Activated CD8-positive, alpha-beta memory T cell treated with anti-CD3 and anti-CD28 coated beads, Interleukin-2, amount 50 U/mL, for 4 hours (primary cell): ENCODE results near the gene KNTC1.
A peak's percentile ranks its signal among the peaks of the same experiment; 100 is the strongest.
"Not testable (repeated sequence)": the region's sequence is repeated elsewhere in the genome, so short reads cannot be mapped to it uniquely, and the experiment has no call there.

Experiments
- DNase-seq: peaks from one replicate; pipeline ENCODE4 v3.0.0-alpha.2; 2020

The KNTC1 gene

GRCh38 chr12:122569288-122569687, 42.2 kb downstream of the KNTC1 start:
- no peak for DNase-seq

- not testable (repeated sequence) for DNase-seq
Observed at GRCh38 chr12:122570006-122570405, 43.0 kb downstream of the KNTC1 start.

GRCh38 chr12:122571821-122572220, 44.8 kb downstream of the KNTC1 start:
- no peak for DNase-seq

GRCh38 chr12:122583294-122583693, 56.2 kb downstream of the KNTC1 start:
- not testable (repeated sequence) for DNase-seq

GRCh38 chr12:122584177-122584863, 57.3 kb downstream of the KNTC1 start:
- no peak for DNase-seq

GRCh38 chr12:122590990-122591389, 63.9 kb downstream of the KNTC1 start:
- DNase-seq = no peak

- not testable (repeated sequence) for DNase-seq
Observed at GRCh38 chr12:122591966-122592365, 64.9 kb downstream of the KNTC1 start.

GRCh38 chr12:122592543-122592942, 65.5 kb downstream of the KNTC1 start:
- not testable (repeated sequence) for DNase-seq

- no peak for DNase-seq
Observed at GRCh38 chr12:122593910-122594309, 66.9 kb downstream of the KNTC1 start.

- DNase-seq = no peak
Observed at GRCh38 chr12:122596838-122597237, 69.8 kb downstream of the KNTC1 start.

- no peak for DNase-seq
Observed at GRCh38 chr12:122602456-122602855, 75.4 kb downstream of the KNTC1 start.

- no peak for DNase-seq
Observed at GRCh38 chr12:122604993-122605392, 77.9 kb downstream of the KNTC1 start.

- no peak for DNase-seq
Observed at GRCh38 chr12:122609732-122610131, 82.7 kb downstream of the KNTC1 start.

- no peak for DNase-seq
Observed at GRCh38 chr12:122610207-122610606, 83.2 kb downstream of the KNTC1 start.

- DNase-seq = no peak
Observed at GRCh38 chr12:122610911-122611310, 83.9 kb downstream of the KNTC1 start.

- no peak for DNase-seq
Observed at GRCh38 chr12:122614839-122615238, 87.8 kb downstream of the KNTC1 start.

GRCh38 chr12:122615780-122616179, 88.7 kb downstream of the KNTC1 start:
- DNase-seq = no peak

- no peak for DNase-seq
Observed at GRCh38 chr12:122635471-122635870, 108.4 kb downstream of the KNTC1 start.

GRCh38 chr12:122643207-122643805, 116.3 kb downstream of the KNTC1 start:
- DNase-seq = no peak

- peak; percentile 50 for DNase-seq
Observed at GRCh38 chr12:122646517-122647217, 119.6 kb downstream of the KNTC1 start.

- DNase-seq = no peak
Observed at GRCh38 chr12:122651520-122652224, 124.6 kb downstream of the KNTC1 start.

GRCh38 chr12:122653291-122653690, 126.2 kb downstream of the KNTC1 start:
- not testable (repeated sequence) for DNase-seq

- DNase-seq = no peak
Observed at GRCh38 chr12:122656298-122656697, 129.2 kb downstream of the KNTC1 start.
